Activated CD4-positive, CD25-positive, alpha-beta regulatory T cell treated with anti-CD3 and anti-CD28 coated beads, Interleukin-2, amount 50 U/mL, for 24 hours (primary cell): ENCODE data around the gene MTHFD1L.

Experiments used
- ATAC-seq, 2 donors: fragments of 150-1000 bp; cut with Tn5 transposase; one replicate each; pipeline ENCODE4 v1.10.0; 2021; ENCODE audit warnings: mild to moderate bottlenecking in 1 of 2, moderate library complexity in 1 of 2

MTHFD1L gene

GRCh38 chr6:150899231-150899630 lies 33.7 kb downstream of the MTHFD1L start:
- ATAC-seq, result no peak

- no peak for ATAC-seq
These were observed 34.5 kb downstream of the MTHFD1L start for GRCh38 chr6:150900049-150900448.

GRCh38 chr6:150902142-150902776 lies 36.8 kb downstream of the MTHFD1L start:
- ATAC-seq, result no peak

- ATAC-seq, result no peak
These were observed 40.3 kb downstream of the MTHFD1L start for GRCh38 chr6:150905769-150906168.

GRCh38 chr6:150906641-150907326 lies 41.3 kb downstream of the MTHFD1L start:
- no peak for ATAC-seq

- no peak for ATAC-seq
These were observed 41.9 kb downstream of the MTHFD1L start for GRCh38 chr6:150907383-150907782.

- no peak for ATAC-seq
These were observed 43.4 kb downstream of the MTHFD1L start for GRCh38 chr6:150908901-150909300.

GRCh38 chr6:150910561-150910960 lies 45.1 kb downstream of the MTHFD1L start:
- ATAC-seq, result no peak

GRCh38 chr6:150914372-150914771 lies 48.9 kb downstream of the MTHFD1L start:
- ATAC-seq, result no peak

GRCh38 chr6:150915131-150915879 lies 49.8 kb downstream of the MTHFD1L start:
- ATAC-seq, result no peak

GRCh38 chr6:150915880-150916265 lies 50.4 kb downstream of the MTHFD1L start:
- ATAC-seq, result no peak

- no peak for ATAC-seq
These were observed 54.4 kb downstream of the MTHFD1L start for GRCh38 chr6:150919938-150920337.

GRCh38 chr6:150922137-150922536 lies 56.6 kb downstream of the MTHFD1L start:
- ATAC-seq, result no peak

- no peak for ATAC-seq
These were observed 59.5 kb downstream of the MTHFD1L start for GRCh38 chr6:150924808-150925589.

- ATAC-seq, result no peak
These were observed 60.1 kb downstream of the MTHFD1L start for GRCh38 chr6:150925590-150925928.

- ATAC-seq, result no peak
These were observed 60.5 kb downstream of the MTHFD1L start for GRCh38 chr6:150925976-150926375.

GRCh38 chr6:150928882-150929281 lies 63.4 kb downstream of the MTHFD1L start:
- no peak for ATAC-seq

- ATAC-seq, result no peak
These were observed 63.9 kb downstream of the MTHFD1L start for GRCh38 chr6:150929416-150929815.

GRCh38 chr6:150930841-150931240 lies 65.3 kb downstream of the MTHFD1L start:
- no peak for ATAC-seq

GRCh38 chr6:150931405-150931804 lies 65.9 kb downstream of the MTHFD1L start:
- ATAC-seq, result no peak

GRCh38 chr6:150932996-150933395 lies 67.5 kb downstream of the MTHFD1L start:
- no peak for ATAC-seq

GRCh38 chr6:150934380-150934779 lies 68.9 kb downstream of the MTHFD1L start:
- ATAC-seq, result no peak

- ATAC-seq, result no peak
These were observed 70.6 kb downstream of the MTHFD1L start for GRCh38 chr6:150936021-150936555.
